ENCODE data around the gene CELF4.

Gene CELF4

GRCh38 chr18:37568671-37569070 lies 3.1 kb upstream of the CELF4 start:
- no peak for DNase-seq
- no peaks in the 10 kb centered on the region for H3K36me3 ChIP-seq
- H3K4me3 ChIP-seq (ENCODE audit: low read depth, low read length): no peak overlapping the region
- H3K4me1 ChIP-seq: no peaks in the 10 kb centered on the region
- TF ChIP-seq CTCF (IDR thresholded peaks at IDR 0.05; ENCODE audit: low read depth, low read length): no peak
- H3K27me3 ChIP-seq: no peaks in the 10 kb centered on the region
- no peaks in the 10 kb centered on the region for H3K9me3 ChIP-seq

- Histone ChIP-seq H3K36me3 (no peaks in the 10 kb centered on the region), H3K9me3 (no peaks in the 10 kb centered on the region), H3K4me3 (ENCODE audit: low read depth, low read length) (no peak overlapping the region), H3K4me1 (no peaks in the 10 kb centered on the region), H3K27me3 (no peaks in the 10 kb centered on the region)
- TF ChIP-seq CTCF (IDR thresholded peaks at IDR 0.05; ENCODE audit: low read depth, low read length): no peak
- no peak for DNase-seq
These were observed 2.4 kb upstream of the CELF4 start for GRCh38 chr18:37567994-37568359.

GRCh38 chr18:37567061-37567993 lies 1.7 kb upstream of the CELF4 start:
- no peak for DNase-seq
- no peaks in the 10 kb centered on the region for H3K27me3 ChIP-seq
- TF ChIP-seq CTCF (IDR thresholded peaks at IDR 0.05; ENCODE audit: low read depth, low read length): no peak
- no peaks in the 10 kb centered on the region for H3K36me3 ChIP-seq
- no peaks in the 10 kb centered on the region for H3K9me3 ChIP-seq
- H3K4me3 ChIP-seq (ENCODE audit: low read depth, low read length): peak overlapping the region; percentile 64
- H3K4me1 ChIP-seq: no peaks in the 10 kb centered on the region

- Histone ChIP-seq H3K36me3 (no peaks in the 10 kb centered on the region), H3K4me3 (ENCODE audit: low read depth, low read length) (peak overlapping the region; percentile 64), H3K27me3 (no peaks in the 10 kb centered on the region), H3K9me3 (no peaks in the 10 kb centered on the region), H3K4me1 (no peaks in the 10 kb centered on the region)
- no peak for TF ChIP-seq CTCF (IDR thresholded peaks at IDR 0.05; ENCODE audit: low read depth, low read length)
- DNase-seq: no peak
These were observed 972 bp upstream of the CELF4 start for GRCh38 chr18:37566479-37567060.

GRCh38 chr18:37565977-37566478 lies 430 bp upstream of the CELF4 start:
- H3K9me3 ChIP-seq: no peaks in the 10 kb centered on the region
- H3K4me3 ChIP-seq (ENCODE audit: low read depth, low read length): peak overlapping the region; percentile 77
- no peak for TF ChIP-seq CTCF (IDR thresholded peaks at IDR 0.05; ENCODE audit: low read depth, low read length)
- H3K36me3 ChIP-seq: no peaks in the 10 kb centered on the region
- H3K4me1 ChIP-seq: no peaks in the 10 kb centered on the region
- H3K27me3 ChIP-seq: no peaks in the 10 kb centered on the region
- peak; percentile 75 for DNase-seq

- Histone ChIP-seq H3K4me1 (no peaks in the 10 kb centered on the region), H3K4me3 (ENCODE audit: low read depth, low read length) (peak overlapping the region; percentile 77), H3K36me3 (no peaks in the 10 kb centered on the region), H3K9me3 (no peaks in the 10 kb centered on the region), H3K27me3 (no peaks in the 10 kb centered on the region)
- DNase-seq: no peak
- no peak for TF ChIP-seq CTCF (IDR thresholded peaks at IDR 0.05; ENCODE audit: low read depth, low read length)
These were observed 892 bp downstream of the CELF4 start for GRCh38 chr18:37564711-37565100.
